Parathyroid adenoma (tissue), 2 donors: ENCODE measurements around the gene SFXN5.

Experiments
- H2AFZ ChIP-seq: fragments of 300-600 bp; sonication (generic); one replicate; pipeline ENCODE4 v1.7.0; 2017; ENCODE audit warnings: antibody characterized with exemption, mild to moderate bottlenecking
- H3K27ac ChIP-seq: fragments of 300-600 bp; sonication (generic); one replicate; pipeline ENCODE4 v1.7.0; 2017
- H3K27me3 ChIP-seq: fragments of 300-600 bp; sonication (generic); one replicate; pipeline ENCODE4 v1.7.0; 2017; ENCODE audit warnings: low read length; ENCODE audit not compliant: control insufficient read depth, insufficient read depth
- H3K36me3 ChIP-seq: fragments of 300-600 bp; sonication (generic); one replicate; pipeline ENCODE4 v1.7.0; 2017; ENCODE audit warnings: low read length; ENCODE audit not compliant: control insufficient read depth, insufficient read depth
- H3K4me1 ChIP-seq: fragments of 300-600 bp; sonication (generic); one replicate; pipeline ENCODE4 v1.7.0; 2017; ENCODE audit warnings: control low read depth
- H3K4me2 ChIP-seq: fragments of 300-600 bp; sonication (generic); one replicate; pipeline ENCODE4 v1.7.0; 2017; ENCODE audit warnings: low read length
- H3K4me3 ChIP-seq: fragments of 300-600 bp; sonication (generic); one replicate; pipeline ENCODE4 v1.7.0; 2017; ENCODE audit warnings: low read depth, low read length
- H3K79me2 ChIP-seq: fragments of 300-600 bp; sonication (generic); one replicate; pipeline ENCODE4 v1.7.0; 2017; ENCODE audit warnings: control low read depth
- H3K9ac ChIP-seq: fragments of 300-600 bp; sonication (generic); one replicate; pipeline ENCODE4 v1.7.0; 2017; ENCODE audit warnings: mild to moderate bottlenecking
- H3K9me3 ChIP-seq: fragments of 300-600 bp; sonication (generic); one replicate; pipeline ENCODE4 v1.7.0; 2017; ENCODE audit warnings: low read length; ENCODE audit not compliant: control insufficient read depth
- TF ChIP-seq, protein P1 (sequence below): fragments of 300-600 bp; sonication (generic); IDR thresholded peaks from one replicate; pipeline ENCODE4 v1.7.0; 2017; ENCODE audit warnings: antibody characterized with exemption, mild to moderate bottlenecking
- donor health status: primary hyperparathyroidism.

Gene SFXN5

DNA sequence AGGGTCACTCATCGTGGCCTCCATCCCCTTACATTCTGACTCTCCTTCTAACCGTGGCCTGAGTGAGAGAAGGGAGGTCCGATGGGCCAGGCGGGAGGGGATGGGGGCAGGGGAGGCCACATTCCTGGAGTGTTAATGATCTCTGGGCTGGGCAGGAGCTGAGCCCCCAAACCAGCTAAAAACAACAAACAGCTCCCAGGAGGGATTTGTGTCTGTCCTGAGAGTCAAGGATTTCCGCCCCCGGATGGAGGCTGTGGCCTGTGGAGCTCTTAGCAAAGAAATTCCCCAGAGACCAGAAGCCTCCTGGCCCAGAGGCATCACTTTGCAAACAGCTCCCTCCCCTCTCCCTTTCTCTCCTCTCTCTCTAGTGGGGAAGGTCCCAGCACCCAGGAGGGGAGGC is 130.7 kb downstream of the SFXN5 start:
- Histone ChIP-seq H3K4me3 (no peak overlapping the region), H3K9ac (no peak overlapping the region), H3K4me2 (no peak overlapping the region), H3K36me3 (no peaks in the 10 kb centered on the region), H2AFZ (no peak overlapping the region), H3K9me3 (no peaks in the 10 kb centered on the region), H3K4me1 (no peaks in the 10 kb centered on the region), H3K79me2 (no peaks in the 10 kb centered on the region), H3K27me3 (no peaks in the 10 kb centered on the region), H3K27ac (no peak overlapping the region)
- TF ChIP-seq, protein P1, sequence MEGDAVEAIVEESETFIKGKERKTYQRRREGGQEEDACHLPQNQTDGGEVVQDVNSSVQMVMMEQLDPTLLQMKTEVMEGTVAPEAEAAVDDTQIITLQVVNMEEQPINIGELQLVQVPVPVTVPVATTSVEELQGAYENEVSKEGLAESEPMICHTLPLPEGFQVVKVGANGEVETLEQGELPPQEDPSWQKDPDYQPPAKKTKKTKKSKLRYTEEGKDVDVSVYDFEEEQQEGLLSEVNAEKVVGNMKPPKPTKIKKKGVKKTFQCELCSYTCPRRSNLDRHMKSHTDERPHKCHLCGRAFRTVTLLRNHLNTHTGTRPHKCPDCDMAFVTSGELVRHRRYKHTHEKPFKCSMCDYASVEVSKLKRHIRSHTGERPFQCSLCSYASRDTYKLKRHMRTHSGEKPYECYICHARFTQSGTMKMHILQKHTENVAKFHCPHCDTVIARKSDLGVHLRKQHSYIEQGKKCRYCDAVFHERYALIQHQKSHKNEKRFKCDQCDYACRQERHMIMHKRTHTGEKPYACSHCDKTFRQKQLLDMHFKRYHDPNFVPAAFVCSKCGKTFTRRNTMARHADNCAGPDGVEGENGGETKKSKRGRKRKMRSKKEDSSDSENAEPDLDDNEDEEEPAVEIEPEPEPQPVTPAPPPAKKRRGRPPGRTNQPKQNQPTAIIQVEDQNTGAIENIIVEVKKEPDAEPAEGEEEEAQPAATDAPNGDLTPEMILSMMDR: no peak

DNA sequence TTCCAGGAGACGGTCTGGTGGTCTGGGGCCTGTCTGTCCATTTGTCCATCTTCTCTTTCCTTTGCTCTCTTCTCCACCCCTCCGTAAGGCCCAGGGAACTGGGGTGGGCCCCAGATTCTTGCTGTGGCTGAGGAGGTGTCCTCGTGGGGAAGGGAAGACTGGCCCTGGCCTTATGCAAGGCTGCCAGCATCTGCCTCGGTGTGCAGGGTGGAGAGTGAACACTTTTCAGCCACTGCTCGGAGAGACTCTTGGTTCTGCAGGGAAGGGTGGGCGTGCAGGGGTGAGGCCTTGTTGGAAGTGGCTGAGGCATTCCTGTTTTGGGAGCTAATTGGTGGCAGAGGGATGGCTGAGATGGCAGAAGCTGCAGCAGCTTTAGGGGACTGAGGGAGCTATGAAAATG is 131.2 kb downstream of the SFXN5 start:
- no peaks in the 10 kb centered on the region for H3K4me1 ChIP-seq
- H3K4me3 ChIP-seq: no peak overlapping the region
- H3K9me3 ChIP-seq: no peaks in the 10 kb centered on the region
- H3K36me3 ChIP-seq: no peaks in the 10 kb centered on the region
- no peaks in the 10 kb centered on the region for H3K27me3 ChIP-seq
- TF ChIP-seq, protein P1: no peak
- no peak overlapping the region for H3K4me2 ChIP-seq
- no peak overlapping the region for H2AFZ ChIP-seq
- no peak overlapping the region for H3K27ac ChIP-seq
- no peaks in the 10 kb centered on the region for H3K79me2 ChIP-seq
- no peak overlapping the region for H3K9ac ChIP-seq

DNA sequence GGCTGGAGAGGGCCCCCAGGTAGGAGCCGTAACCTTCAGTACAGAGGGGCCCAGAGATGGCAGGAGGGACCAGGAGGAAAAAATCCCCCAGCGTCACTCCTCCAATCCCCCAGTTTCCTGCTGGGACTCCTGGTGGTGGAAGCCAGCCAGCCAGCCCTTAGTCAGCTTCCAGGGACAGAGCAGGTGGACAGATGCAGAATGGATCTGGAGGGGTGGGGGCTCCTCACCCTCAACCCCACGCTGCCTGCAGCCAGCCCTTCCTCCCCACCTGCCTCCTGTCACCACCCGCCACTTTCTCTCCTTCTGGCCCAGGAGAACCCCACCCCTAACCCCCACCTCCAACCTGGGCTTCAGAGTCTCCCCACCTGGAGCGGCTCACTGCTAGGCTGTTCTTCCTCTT is 133.1 kb downstream of the SFXN5 start:
- Histone ChIP-seq H3K4me2 (no peak overlapping the region), H3K27ac (no peak overlapping the region), H3K9me3 (no peaks in the 10 kb centered on the region), H3K27me3 (no peaks in the 10 kb centered on the region), H2AFZ (no peak overlapping the region), H3K36me3 (no peaks in the 10 kb centered on the region), H3K9ac (no peak overlapping the region), H3K4me1 (no peaks in the 10 kb centered on the region), H3K79me2 (no peaks in the 10 kb centered on the region), H3K4me3 (no peak overlapping the region)
- TF ChIP-seq, protein P1: no peak

DNA sequence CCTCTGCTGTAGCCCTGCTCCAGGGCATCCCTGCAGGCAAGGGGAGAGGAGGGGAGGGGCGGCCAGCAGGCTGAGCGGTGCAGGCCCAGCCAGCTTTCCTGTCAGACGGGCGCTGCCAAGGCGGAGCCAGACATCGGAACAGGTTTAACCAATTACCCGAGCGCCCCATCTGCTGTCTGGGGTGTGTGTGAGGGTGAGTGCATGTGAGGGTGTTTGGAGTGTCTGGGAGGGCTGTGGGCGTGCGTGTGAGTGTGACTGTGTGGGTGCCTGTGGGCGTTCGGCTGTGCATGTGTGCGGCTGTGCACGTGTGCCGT is 134.2 kb downstream of the SFXN5 start:
- H3K27me3 ChIP-seq: no peaks in the 10 kb centered on the region
- H3K4me1 ChIP-seq: no peaks in the 10 kb centered on the region
- TF ChIP-seq, protein P1: no peak
- H3K27ac ChIP-seq: no peak overlapping the region
- no peaks in the 10 kb centered on the region for H3K9me3 ChIP-seq
- H2AFZ ChIP-seq: no peak overlapping the region
- H3K4me2 ChIP-seq: no peak overlapping the region
- no peaks in the 10 kb centered on the region for H3K36me3 ChIP-seq
- no peaks in the 10 kb centered on the region for H3K79me2 ChIP-seq
- no peak overlapping the region for H3K4me3 ChIP-seq
- no peak overlapping the region for H3K9ac ChIP-seq

DNA sequence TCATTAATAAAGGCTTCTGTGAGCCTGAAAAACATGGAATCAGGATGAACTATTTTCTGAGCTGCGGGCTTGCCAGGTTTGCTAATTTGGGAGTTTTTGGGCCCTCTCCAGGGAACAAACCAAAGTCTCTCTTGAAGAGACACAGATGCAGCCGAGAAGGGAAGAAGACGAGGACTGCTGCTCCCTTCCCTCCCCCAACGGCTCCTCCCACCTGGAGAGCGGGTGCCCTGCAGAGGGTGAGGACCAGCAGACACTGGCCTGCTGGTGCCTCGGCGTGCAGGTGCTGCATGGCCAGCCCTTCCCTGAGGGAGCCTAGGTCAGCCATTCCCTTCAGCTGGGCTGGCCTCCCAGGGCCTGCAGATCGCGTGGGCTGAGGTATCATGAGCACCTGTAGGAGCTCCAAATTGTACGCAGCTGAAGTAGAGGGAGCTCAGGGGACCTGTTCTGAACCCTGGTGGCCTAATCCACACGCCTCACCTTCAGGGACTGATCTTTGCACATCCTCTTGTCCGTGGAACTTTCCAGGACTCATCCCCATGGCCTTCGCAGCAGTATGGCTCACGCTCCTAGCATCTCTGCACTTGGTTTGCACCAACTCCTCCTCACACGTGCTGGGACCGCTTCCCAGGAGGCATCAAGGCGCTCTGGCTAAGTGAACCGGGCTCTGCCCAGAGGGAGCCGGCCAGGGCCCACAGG is 134.7 kb downstream of the SFXN5 start:
- no peak overlapping the region for H3K4me3 ChIP-seq
- H3K27me3 ChIP-seq: no peaks in the 10 kb centered on the region
- H3K36me3 ChIP-seq: no peaks in the 10 kb centered on the region
- no peak overlapping the region for H3K4me2 ChIP-seq
- no peak overlapping the region for H2AFZ ChIP-seq
- H3K9me3 ChIP-seq: no peaks in the 10 kb centered on the region
- no peaks in the 10 kb centered on the region for H3K4me1 ChIP-seq
- H3K9ac ChIP-seq: no peak overlapping the region
- no peak overlapping the region for H3K27ac ChIP-seq
- H3K79me2 ChIP-seq: no peaks in the 10 kb centered on the region
- TF ChIP-seq, protein P1: no peak
